ENCODE data around the gene SLC23A1.

SLC23A1 gene

DNA sequence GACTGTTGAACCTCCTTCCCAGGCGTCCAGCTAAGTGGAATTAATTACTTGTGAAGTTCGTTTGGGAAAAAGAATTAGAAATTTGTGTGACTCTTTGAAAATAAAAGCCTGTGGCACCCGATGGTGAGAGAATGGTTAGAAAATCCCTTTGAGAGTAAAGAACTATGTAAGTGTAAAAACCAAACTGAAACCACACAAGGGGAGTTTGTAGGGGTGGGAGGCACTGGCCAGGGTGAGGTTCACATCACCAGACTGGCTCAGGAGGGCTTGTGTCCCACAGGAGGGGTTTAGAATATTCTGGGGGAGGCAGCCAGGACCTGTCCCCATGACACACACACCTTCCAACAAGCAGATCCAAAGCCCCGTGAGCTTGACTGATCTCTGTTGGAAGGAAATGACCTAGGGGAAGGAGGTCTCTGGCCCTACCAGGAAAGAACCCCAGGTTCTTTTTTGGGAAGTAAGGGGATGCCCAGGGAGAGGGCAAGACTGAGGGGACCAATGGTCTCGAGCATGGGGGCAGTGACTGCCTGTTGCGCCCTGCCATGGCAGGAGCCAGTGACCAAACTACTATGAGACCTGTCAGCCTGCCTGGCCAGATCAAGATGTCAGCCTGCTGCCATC lies 16.5 kb upstream of the SLC23A1 start:
- DNase-seq (ENCODE audit: low spot score in 2 of 2) (no peak), ATAC-seq (ENCODE audit: low read depth) (no peak)
- Mint-ChIP-seq H3K4me1 (peaks cover 30% of the 10 kb centered on the region), H3K4me3 (no peak overlapping the region), H3K9me3 (no peaks in the 10 kb centered on the region), H3K36me3 (peaks cover 6% of the 10 kb centered on the region), H3K27me3 (no peaks in the 10 kb centered on the region), H3K27ac (no peak overlapping the region)

DNA sequence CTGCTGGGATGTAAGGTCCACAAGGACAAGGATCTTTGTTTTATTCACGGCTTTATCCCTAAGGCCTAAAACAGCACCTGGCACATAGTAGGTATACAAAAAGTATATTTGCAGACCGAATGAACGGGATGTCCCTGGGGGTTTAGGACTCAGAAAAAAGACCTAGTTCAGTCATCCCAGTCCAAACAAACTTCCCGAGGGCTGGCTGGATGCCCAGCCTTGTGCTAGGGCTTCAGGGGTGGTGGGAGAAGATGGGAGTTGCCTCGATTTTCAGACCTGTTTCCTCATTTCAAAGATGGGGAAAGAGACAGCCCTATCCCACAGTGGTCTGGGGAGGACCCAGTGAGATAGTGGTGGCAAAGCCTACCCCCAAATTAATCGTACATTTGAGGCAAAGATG lies 14.8 kb upstream of the SLC23A1 start:
- H3K27me3 Mint-ChIP-seq, result no peaks in the 10 kb centered on the region
- no peak overlapping the region for H3K4me3 Mint-ChIP-seq
- no peak for ATAC-seq (ENCODE audit: low read depth)
- H3K36me3 Mint-ChIP-seq, result peaks cover 6% of the 10 kb centered on the region
- peaks cover 19% of the 10 kb centered on the region for H3K4me1 Mint-ChIP-seq
- H3K9me3 Mint-ChIP-seq, result no peaks in the 10 kb centered on the region
- no peak overlapping the region for H3K27ac Mint-ChIP-seq
- DNase-seq (ENCODE audit: low spot score in 2 of 2), result no peak

DNA sequence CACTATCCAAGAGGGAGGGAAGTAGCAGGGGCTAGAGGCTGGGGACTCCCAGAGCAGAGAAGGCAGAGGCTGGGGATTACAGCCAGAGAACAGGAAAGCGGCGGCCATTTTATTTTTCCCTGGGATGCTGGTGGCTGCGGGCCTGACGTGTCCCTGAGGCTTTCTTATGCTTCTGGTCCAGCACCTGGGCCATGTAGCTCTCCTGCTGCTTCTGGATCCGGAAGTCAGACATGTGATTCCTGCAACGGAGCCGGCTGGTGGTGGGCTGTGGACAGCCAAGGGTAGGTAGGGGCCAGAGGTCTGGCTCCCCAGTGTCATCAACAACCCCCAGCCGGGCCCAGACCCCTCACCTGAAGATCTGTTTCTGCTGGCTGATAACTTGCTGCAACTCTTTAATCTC lies 13.6 kb upstream of the SLC23A1 start:
- no peak for DNase-seq (ENCODE audit: low spot score in 2 of 2)
- H3K27me3 Mint-ChIP-seq, result no peaks in the 10 kb centered on the region
- H3K36me3 Mint-ChIP-seq, result peaks cover 6% of the 10 kb centered on the region
- no peak for ATAC-seq (ENCODE audit: low read depth)
- no peak overlapping the region for H3K27ac Mint-ChIP-seq
- H3K4me3 Mint-ChIP-seq, result no peak overlapping the region
- peaks cover 16% of the 10 kb centered on the region for H3K4me1 Mint-ChIP-seq
- H3K9me3 Mint-ChIP-seq, result no peaks in the 10 kb centered on the region

DNA sequence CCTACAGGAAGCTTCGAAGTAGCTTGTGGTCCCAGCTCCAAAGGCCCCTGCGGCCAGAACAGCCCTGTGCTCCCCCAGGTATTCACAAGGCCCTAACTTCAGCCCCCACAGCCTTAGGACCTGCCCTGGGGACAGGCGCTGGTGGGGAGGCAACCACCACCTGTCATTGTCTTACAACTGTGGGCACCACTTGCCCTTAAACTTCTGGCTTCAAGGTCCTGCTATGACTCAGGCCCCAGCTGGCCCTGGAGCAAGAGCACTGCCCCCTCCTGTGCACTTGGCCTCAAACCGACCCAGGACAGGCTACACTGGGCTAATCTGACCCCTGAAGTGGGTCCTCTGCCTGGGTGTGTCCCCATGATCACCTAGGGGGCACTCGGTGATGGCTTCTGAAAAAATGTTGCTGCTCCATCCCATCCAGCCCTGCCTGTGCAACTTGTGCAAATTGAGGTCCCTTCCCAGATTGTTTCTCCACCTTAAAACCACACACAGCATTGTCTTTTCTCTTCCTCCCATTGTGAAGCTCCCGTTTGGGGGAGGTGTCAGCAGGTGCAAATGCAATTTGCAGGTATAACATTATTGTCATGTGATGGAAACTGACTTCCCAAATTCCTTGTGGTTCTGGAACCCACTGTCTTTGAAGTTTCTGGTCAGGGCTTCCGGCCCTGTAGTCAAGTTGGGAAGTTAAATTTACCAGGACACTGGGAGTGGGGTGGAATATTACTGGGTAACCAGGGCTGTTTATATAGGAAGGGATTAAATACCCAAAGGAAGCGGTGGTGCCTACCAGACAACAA lies 12.9 kb upstream of the SLC23A1 start:
- Mint-ChIP-seq H3K27ac (peak overlapping the region; percentile 30), H3K27me3 (no peaks in the 10 kb centered on the region), H3K9me3 (no peaks in the 10 kb centered on the region), H3K36me3 (peaks cover 6% of the 10 kb centered on the region), H3K4me1 (peaks cover 23% of the 10 kb centered on the region), H3K4me3 (peak overlapping the region; percentile 7)
- DNase-seq (ENCODE audit: low spot score in 2 of 2) (no peak), ATAC-seq (ENCODE audit: low read depth) (no peak)

DNA sequence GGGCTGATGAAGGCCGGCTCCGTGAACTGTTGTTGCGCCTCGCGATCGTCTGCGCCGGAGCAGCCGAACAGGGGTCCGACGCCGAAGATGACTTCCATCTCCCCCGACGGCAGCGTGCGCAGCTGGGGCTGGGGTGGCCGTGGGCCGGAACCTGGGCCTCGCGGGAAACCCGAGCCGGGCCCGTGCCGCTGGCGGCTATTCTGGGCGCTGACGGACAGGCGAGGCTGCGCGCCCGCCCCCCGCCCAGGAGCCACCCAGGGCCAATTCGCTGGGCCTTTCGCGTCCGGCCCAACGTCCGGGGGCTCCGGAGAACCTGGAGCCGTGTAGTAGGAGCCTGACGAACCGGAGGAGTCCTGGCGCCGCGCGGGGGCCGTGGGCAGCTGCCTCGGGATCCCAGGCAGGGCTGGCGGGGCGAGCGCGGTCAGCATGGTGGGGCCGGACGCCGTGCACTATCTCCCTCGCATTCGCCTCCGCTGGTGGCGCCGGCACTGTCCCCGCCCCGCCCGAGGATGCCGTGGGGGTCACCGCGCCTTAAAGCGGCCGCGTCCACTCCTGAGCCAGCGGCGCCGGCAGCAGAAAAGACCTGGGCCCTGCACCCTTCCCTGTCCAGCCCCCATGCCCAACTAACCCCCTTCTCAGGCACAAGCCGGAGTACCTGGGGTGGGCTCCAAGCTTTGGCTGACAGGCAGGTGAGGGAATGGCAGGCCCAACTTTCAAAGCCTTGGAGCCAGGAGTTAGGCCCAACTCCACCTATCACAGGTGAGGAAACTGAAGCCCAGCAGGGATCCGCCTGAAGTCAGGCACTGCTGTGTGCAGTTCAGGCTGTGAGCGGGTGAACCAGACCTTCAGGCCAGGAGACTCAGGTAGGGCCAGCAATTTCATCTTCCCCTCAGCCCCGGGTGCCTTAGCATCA lies 11.8 kb upstream of the SLC23A1 start, which contains the start of gene PROB1:
TSS of gene PROB1 (minus strand) at position 451 of the 913 bp plus-strand sequence. CDS start at position 428, 23 bp downstream.
- ATAC-seq (ENCODE audit: low read depth) (no peak), DNase-seq (ENCODE audit: low spot score in 2 of 2) (no peak)
- no peaks in the 10 kb centered on the region for H3K27me3 Mint-ChIP-seq
- peak within 1 kb of the TSS; percentile 94 for H3K4me3 Mint-ChIP-seq
- peaks cover 6% of the 10 kb centered on the region for H3K36me3 Mint-ChIP-seq
- no peaks in the 10 kb centered on the region for H3K9me3 Mint-ChIP-seq
- no peak within 1 kb of the TSS for H3K27ac Mint-ChIP-seq
- peaks cover 32% of the 10 kb centered on the region for H3K4me1 Mint-ChIP-seq

DNA sequence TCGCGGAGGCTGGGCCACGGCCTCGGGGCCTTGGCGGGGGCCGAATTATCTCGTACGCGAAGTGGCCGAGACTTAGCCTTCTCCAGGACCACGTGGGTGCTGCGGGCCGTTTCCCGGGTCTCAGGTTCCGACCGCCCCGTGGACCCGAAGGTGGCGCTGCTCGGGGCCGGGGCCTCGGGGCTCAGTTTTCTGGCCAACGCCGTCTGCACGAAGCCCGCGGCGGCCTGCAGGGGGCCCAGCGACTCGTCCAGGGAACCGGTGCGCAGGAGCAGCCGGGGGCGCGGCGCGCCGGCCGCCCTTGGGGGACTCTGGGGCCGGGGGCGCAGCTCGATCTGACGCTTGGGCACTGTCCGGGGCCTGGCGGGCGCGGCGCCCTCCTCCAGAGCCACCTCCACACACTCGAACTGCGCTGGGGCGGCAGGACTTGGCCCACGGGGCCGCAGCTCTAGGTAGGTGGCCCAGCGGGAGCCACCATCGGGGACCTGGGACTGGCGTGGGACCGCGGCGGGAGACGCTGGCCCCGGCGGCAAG lies 11.1 kb upstream of the SLC23A1 start:
- peak; percentile 54 to 65 for DNase-seq (ENCODE audit: low spot score in 2 of 2)
- H3K4me1 Mint-ChIP-seq, result peaks cover 35% of the 10 kb centered on the region
- peaks cover 2% of the 10 kb centered on the region for H3K36me3 Mint-ChIP-seq
- H3K4me3 Mint-ChIP-seq, result peak overlapping the region; percentile 94
- H3K27ac Mint-ChIP-seq, result no peak overlapping the region
- H3K27me3 Mint-ChIP-seq, result no peaks in the 10 kb centered on the region
- no peaks in the 10 kb centered on the region for H3K9me3 Mint-ChIP-seq
- ATAC-seq (ENCODE audit: low read depth), result peak; percentile 10

GRCh38 chr5:139393497-139394122 lies 10.5 kb upstream of the SLC23A1 start:
- Mint-ChIP-seq H3K4me3 (peak overlapping the region; percentile 94), H3K4me1 (peaks cover 36% of the 10 kb centered on the region), H3K27me3 (no peaks in the 10 kb centered on the region), H3K27ac (no peak overlapping the region), H3K36me3 (peaks cover 1% of the 10 kb centered on the region), H3K9me3 (no peaks in the 10 kb centered on the region)
- no peak for ATAC-seq (ENCODE audit: low read depth)
- DNase-seq (ENCODE audit: low spot score in 2 of 2), result no peak

DNA sequence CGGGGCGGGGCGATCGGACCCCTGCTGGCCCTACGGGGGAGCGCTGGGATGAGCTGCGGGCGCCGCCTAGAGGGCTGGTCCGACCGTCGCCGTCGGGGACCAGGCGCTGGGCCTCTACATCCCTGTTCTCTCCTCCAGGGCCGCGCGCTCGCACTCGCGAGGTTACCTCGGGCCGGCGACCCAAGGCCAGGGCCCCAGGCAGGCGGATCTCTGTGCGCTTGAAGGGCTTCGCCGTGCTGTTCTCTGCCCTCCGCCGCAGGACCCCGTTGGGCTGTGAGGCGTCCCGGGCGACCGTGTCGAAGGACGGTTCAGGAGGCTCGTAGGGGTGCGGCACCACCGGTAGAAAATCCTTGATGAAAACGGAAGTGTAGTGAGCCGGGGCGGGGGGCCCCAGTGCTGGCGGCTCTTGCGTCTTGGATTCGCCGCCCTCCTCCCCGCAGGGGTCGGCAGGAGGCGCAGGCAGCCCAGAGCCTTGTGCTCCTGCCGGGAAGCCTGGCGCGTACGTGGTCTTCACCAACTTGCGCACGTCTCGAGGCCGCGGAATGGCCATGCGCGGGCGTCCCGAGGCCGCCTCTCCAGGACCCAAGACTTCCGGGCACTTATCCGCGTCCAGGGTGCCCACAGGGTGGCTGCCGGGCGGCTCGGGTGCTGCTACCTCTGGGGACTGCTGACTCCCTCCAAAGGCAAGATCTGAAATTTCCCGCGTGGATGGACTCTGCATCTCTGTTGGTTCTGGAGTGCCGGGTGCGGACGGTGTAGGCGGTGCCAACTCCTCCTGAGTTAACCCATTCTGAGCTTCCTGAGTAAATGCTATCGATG lies 9.8 kb upstream of the SLC23A1 start:
- Mint-ChIP-seq H3K27me3 (no peaks in the 10 kb centered on the region), H3K9me3 (no peaks in the 10 kb centered on the region), H3K36me3 (peaks cover 1% of the 10 kb centered on the region), H3K4me1 (peaks cover 42% of the 10 kb centered on the region), H3K27ac (peak overlapping the region; percentile 73), H3K4me3 (peak overlapping the region; percentile 94)
- ATAC-seq (ENCODE audit: low read depth) (peak; percentile 63), DNase-seq (ENCODE audit: low spot score in 2 of 2) (peak; percentile 86 to 91)

- Mint-ChIP-seq H3K9me3 (no peaks in the 10 kb centered on the region), H3K4me1 (peaks cover 45% of the 10 kb centered on the region), H3K27me3 (no peaks in the 10 kb centered on the region), H3K4me3 (peak overlapping the region; percentile 94), H3K36me3 (peaks cover 1% of the 10 kb centered on the region), H3K27ac (peak overlapping the region; percentile 91)
- DNase-seq (ENCODE audit: low spot score in 2 of 2) (no peak), ATAC-seq (ENCODE audit: low read depth) (peak; percentile 10)
Measured at GRCh38 chr5:139392324-139392677, 9.2 kb upstream of the SLC23A1 start.

GRCh38 chr5:139391570-139392323 lies 8.7 kb upstream of the SLC23A1 start:
- Mint-ChIP-seq H3K27ac (peak overlapping the region; percentile 91), H3K4me3 (peak overlapping the region; percentile 92), H3K4me1 (peaks cover 44% of the 10 kb centered on the region), H3K36me3 (peaks cover 1% of the 10 kb centered on the region), H3K27me3 (no peaks in the 10 kb centered on the region), H3K9me3 (no peaks in the 10 kb centered on the region)
- no peak for DNase-seq (ENCODE audit: low spot score in 2 of 2)
- no peak for ATAC-seq (ENCODE audit: low read depth)

GRCh38 chr5:139390639-139391569 lies 7.8 kb upstream of the SLC23A1 start:
- peak overlapping the region; percentile 92 for H3K4me3 Mint-ChIP-seq
- no peak for DNase-seq (ENCODE audit: low spot score in 2 of 2)
- peaks cover 1% of the 10 kb centered on the region for H3K36me3 Mint-ChIP-seq
- peak overlapping the region; percentile 91 for H3K27ac Mint-ChIP-seq
- no peaks in the 10 kb centered on the region for H3K9me3 Mint-ChIP-seq
- H3K27me3 Mint-ChIP-seq, result no peaks in the 10 kb centered on the region
- H3K4me1 Mint-ChIP-seq, result peaks cover 43% of the 10 kb centered on the region
- no peak for ATAC-seq (ENCODE audit: low read depth)
